A673 (cell line): ENCODE measurements around the gene PTGS2.

Experiments
- CTCF ChIP-seq: fragments of 300-800, 200-600 bp; sonication (generic); conservative IDR thresholded peaks from 2 replicates; pipeline ENCODE4 v1.5.1; 2017; ENCODE audit warnings: low read depth, mild to moderate bottlenecking, antibody characterized with exemption, low read length, moderate library complexity, mixed read lengths
- EZH2 ChIP-seq: fragments of 200-600 bp; sonication (generic); IDR thresholded peaks from 2 replicates; pipeline ENCODE4 v1.6.1; 2017; ENCODE audit warnings: borderline replicate concordance, low read depth, mild to moderate bottlenecking, mixed read lengths, antibody characterized with exemption, low read length; ENCODE audit not compliant: poor library complexity, severe bottlenecking

GRCh38 chr1:186648613-186649012 lies 31.6 kb downstream of the PTGS2 start:
- no peak for TF ChIP-seq EZH2
- no peak for TF ChIP-seq CTCF
